ENCODE results near the gene CEMIP.

DNA sequence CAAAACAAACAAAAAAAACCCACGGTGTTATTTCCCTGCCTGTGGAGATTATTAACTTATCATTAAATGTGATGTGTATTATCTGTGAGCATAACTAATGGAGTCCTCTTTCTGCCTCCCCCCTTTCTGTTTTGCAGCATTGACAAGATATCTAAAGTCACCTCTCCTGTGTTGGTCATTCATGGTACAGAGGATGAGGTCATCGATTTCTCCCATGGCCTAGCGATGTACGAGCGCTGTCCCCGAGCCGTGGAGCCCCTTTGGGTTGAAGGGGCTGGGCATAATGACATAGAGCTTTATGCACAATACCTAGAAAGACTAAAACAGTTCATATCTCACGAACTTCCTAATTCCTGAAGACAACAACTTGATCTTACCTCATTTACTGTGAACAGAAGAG lies 25.2 kb upstream of the CEMIP start:
- no peak for TF ChIP-seq CTCF (IDR thresholded peaks at IDR 0.05)
- no peak for TF ChIP-seq EZH2phosphoT487 (IDR thresholded peaks at IDR 0.05)
- no peak for TF ChIP-seq EZH2 (IDR thresholded peaks at IDR 0.05)

Measured in neural progenitor cell (in vitro differentiated cells).